HG02885 (cell line): ENCODE data around the gene A1CF.

Experiments
- ATAC-seq: cut with Tn5 transposase; IDR thresholded peaks from one replicate; pipeline ENCODE4 v1.9.1; 2021; ENCODE audit warnings: mild to moderate bottlenecking; ENCODE audit not compliant: unreplicated experiment, poor library complexity

The A1CF gene

GRCh38 chr10:50866317-50866716 is 19.1 kb downstream of the A1CF start:
- no peak for ATAC-seq

- ATAC-seq, result no peak
These were observed 22.7 kb downstream of the A1CF start for GRCh38 chr10:50862719-50863118.

GRCh38 chr10:50861370-50861769 is 24.1 kb downstream of the A1CF start:
- no peak for ATAC-seq

DNA sequence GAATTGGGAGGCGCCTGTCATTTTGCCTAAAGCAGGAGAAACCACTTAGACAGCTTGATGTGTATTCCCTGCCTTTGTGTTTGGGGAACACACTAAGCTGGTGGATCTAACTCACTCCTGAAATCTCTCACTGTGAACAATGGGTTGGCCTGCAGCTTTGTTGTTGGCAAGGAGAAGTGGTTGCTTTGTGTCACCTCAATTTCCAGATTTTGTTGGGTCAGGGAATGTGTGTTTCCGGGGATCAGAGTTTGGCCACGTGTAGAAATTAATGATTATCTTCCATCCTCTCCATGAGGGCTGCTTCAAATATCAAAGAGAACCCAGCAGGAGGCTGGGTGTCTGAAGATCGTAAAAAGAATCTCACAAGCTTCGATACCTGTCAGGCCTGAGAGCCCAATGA is 27.8 kb downstream of the A1CF start:
- no peak for ATAC-seq

DNA sequence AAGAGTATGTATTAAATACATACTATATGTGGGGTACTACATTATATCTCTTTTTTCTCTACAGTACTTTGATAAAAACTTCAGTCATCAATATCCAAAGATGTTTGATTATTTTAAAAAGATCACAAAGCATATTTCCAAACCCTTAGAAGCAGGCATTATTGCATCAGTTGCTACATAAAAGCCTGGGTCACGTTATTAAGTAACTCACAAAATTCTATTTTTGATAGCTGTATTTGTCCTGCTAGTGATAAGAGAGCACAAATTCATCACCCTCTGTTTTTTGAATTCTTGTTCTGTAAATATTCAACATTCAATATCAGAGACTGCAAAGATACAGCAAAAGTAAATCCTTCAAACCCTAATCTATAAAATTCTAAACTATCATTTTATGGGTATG is 30.0 kb downstream of the A1CF start:
- ATAC-seq, result no peak

DNA sequence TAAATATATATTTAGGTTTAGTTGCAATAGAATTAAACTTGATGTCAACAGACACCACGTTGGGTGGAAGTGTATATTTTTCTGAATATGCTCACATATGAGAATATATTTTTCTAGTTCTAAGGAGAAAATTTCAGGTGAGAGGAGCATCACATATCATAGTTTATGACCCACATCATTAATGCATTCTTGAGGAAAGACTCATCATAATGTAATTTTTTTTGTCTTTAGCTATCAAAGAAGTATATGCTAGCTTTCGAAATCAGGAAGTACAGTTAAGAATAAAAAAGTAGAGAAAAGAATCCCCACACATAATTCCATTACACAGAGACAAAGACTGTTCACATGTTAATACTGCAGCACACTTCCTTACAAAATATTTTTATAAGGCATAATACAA is 30.4 kb downstream of the A1CF start:
- no peak for ATAC-seq

GRCh38 chr10:50853557-50853956 is 31.9 kb downstream of the A1CF start:
- no peak for ATAC-seq

DNA sequence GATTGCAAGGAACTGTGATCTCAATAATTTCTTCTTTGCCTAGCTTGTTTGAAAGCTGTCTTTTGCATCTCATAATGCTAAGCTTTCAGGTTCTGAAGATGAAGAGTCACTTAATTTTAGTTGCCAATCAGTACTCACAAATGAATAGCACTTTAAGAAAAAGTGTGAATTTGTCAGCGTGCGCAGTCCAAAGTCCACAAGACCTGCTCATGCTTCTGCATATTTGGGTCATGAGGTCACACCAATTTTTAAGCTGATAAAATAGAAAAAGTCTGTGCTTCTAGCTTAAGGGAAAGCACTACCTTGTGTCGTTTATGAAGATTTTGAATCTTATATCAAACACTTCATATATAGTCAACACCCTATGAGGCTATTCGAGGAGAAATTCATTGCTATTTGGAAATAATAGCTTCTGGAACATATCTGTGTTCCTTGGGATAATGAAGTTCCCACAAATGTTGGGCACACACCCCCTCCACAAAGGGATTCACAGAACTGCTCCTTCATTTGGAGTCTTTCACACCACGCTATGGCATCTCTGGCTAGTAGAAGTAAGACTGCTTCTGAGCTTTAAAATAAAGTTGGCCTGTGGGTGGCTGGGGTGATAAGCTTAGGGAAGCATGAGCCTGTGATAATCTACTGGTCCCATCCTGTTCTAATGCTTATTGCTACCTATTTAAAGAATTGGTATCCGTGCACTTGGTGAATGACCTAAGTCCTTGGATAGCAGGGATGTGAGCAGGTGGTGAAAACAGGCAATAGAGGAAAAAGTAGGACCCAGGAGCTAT is 33.3 kb downstream of the A1CF start:
- ATAC-seq, result no peak

GRCh38 chr10:50850578-50851230 is 34.7 kb downstream of the A1CF start:
- no peak for ATAC-seq

- ATAC-seq, result no peak
These were observed 38.7 kb downstream of the A1CF start for GRCh38 chr10:50846753-50847152.

- ATAC-seq, result no peak
These were observed 48.3 kb downstream of the A1CF start for GRCh38 chr10:50837095-50837494.

DNA sequence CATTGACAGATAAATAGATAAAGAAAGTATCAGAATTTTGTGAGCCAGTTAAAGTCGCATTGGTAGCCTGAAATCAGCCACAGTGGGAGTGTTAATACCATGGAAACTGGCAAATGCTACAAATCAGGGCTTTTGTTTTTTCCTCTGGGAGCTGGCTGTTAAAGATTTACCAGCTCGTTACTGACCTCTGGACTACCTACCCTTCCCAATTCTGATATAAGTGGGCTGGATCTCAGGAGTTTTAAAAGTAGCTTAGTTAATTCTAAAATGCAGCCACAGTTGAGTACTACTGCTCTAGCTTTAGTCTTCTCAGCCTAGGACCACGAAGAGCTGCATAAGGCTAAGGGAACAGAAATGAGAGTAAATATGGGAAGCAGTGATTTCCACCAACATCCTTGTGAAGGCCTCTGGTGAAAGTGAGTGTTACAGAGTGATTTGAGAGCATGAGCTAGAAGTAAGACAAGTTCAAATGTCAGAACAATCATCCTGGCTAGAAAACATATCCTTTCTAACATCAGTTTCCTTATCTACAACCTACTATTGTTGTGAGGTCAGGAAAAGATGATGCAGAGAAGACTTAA is 53.2 kb downstream of the A1CF start:
- no peak for ATAC-seq

DNA sequence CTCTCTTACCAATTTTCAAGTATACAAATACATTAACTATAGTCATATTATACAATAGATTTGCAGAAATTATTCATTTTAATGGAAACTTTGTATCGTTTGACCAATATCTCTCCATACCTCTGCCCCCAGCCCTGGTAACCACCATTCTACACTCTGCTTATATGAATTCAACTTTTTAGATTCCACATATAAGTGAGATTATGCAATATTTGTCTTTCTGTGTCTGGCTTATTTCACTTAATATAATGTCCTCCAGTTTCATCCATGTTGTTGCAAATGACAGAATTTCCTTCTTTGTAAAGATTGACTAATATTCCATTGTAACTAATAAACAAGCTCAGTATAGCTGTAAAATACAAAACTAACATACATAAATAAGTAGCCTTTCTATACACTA is 55.4 kb downstream of the A1CF start:
- no peak for ATAC-seq

GRCh38 chr10:50824782-50825181 is 60.6 kb downstream of the A1CF start:
- ATAC-seq, result no peak

DNA sequence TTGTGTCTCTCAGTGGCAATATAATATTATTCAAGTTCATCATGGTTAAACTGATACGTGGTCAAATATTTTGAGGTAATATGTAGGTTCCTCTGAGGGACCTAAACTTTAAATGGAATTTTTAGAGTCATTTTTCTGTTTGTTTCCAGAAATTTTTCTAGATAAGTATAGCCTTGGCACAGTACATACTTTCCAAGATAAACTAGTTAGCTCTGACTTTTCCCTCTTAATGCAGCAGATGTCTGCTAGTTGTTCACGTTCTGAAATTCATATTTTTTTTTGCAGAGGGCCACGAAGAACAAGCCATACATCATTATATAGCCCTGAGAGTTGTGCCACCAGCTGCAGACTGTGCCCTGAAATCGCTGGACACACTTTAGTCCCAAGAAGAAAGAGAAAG is 61.6 kb downstream of the A1CF start:
- no peak for ATAC-seq

GRCh38 chr10:50809596-50809995 is 75.8 kb downstream of the A1CF start:
- ATAC-seq, result no peak

DNA sequence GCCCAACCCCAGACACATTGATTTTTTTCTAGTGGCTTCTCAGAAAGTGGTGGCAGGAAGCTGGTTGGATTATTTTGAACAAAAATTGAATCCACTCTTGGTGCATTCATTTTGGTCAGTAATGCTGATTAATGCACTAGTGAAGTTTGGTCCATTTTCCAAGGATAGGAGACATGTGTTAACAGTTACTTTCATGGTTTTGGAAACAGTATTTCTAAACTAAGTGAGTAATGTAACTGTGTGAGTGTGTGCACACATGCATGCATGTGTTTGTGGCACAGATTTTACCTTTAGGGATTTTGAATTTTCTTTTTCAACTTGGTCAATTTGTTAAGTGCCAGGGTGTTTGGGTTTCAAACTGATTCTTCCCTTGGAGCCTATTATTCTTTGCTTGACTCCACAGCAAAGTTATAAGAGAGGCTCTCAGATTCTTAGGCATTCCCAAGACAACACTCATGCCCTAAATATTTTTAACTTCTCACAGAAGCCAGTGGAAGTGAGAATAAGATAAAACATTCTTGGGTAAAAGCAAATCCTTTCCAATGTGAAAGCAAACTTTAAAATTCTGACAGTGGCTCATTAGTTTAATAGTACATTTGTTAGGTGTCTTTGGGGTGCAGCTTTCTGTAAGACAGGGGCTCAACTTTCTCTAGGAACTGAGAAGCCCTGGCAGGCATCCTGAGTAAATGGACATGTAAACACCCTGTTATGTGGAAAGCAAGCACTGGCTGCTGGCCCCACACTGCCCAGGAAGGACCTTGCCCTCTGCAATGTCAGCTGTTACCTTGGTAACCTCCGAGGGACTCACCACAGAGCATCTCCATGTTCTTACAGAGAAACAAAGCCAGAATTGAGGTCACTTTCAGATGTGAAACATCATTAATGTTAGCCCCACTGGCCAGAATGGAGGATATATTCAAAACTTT is 77.3 kb downstream of the A1CF start:
- ATAC-seq, result no peak

DNA sequence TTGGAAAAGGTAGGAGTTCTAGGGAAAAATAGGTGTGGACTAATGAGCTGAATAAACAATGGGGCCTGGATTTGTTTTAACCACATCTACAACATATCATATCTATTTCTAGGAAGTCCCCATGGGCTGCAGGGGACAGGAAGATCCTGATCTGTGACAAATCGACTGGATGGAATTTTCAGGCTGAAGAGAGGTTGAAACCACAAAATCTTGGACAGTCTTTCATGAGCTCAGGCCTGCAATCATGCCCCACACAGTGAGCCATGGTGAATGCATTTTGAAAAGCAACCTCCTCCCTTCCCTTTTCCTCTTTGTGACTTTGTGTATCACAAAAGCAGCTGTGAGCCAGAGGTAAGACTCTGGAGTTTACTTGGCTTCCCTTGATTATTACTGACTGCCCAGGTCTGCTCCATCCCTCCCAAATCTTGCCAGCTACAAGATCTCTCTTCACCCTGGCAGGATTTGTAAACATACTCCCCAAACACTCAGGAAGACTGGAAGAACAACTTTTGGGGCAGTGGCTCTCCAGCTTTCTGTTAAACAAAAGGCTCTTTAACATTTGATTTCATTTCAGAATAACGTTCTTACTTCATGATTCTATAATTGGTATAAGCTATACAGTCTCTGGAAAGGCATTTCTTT is 79.3 kb downstream of the A1CF start:
- no peak for ATAC-seq

- ATAC-seq, result no peak
These were observed 85.8 kb downstream of the A1CF start for GRCh38 chr10:50799595-50799994.

GRCh38 chr10:50798297-50798696 is 87.1 kb downstream of the A1CF start:
- no peak for ATAC-seq
